HG03342 (cell line): Measurements from ENCODE around the gene NIPAL1.

ENCODE experiments used
- ATAC-seq: cut with Tn5 transposase; IDR thresholded peaks from one replicate; pipeline ENCODE4 v1.9.1; 2021; ENCODE audit warnings: mild to moderate bottlenecking, moderate library complexity; ENCODE audit not compliant: unreplicated experiment

NIPAL1 gene

DNA sequence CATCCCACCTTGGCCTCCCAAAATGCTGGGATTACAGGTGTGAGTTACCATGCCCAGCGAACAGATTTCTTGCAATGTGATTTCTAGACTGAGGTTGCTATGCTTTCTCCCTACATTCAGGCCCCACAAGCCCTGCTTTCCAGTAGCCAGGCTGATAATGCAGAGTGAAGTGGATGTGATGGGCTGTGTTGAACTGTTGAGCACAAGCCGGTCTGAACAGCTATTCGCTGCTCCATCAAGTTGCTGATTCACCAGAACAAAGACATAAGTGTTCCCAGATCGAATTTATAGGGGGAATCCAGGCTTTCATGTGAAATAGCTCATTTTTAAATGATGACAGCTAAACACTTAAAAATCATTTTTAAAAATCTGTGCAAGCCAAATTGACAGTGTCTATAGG, 8.0 kb downstream of the NIPAL1 start:
- ATAC-seq = no peak

DNA sequence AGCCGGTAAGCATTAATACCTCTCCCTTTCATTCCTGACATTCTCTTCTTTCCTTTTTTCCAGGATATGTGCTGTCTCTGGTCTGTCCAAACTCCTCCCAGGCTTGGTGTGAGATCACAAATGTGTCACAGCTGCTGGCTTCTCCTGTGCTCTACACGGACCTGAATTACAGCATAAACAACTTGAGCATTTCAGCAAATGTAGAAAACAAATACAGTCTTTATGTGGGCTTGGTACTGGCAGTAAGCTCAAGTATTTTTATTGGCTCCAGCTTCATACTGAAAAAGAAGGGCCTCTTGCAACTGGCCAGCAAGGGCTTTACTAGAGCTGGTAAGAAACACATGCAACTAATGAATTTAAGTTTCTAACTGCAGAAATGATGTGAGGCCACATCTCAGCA, 8.4 kb downstream of the NIPAL1 start:
- ATAC-seq = no peak

DNA sequence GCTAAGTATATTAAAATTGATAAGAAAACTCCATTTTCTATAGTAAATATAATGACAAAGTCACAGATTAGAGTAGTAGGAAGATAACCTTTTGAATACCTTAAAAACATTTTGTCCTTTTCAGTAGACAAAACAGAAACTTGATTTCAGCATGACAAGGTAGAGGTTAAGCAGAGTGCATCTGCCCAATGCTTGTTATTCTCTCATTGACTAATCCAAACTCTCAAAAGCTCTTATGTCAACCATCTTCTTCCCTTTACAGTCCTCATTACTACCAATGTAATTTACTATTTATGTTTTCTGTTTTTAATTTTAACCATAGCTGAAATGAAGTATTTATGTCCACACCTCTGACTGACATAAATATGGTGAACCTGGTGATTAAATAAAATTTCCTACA, 11.1 kb downstream of the NIPAL1 start:
- ATAC-seq = peak; percentile 72

DNA sequence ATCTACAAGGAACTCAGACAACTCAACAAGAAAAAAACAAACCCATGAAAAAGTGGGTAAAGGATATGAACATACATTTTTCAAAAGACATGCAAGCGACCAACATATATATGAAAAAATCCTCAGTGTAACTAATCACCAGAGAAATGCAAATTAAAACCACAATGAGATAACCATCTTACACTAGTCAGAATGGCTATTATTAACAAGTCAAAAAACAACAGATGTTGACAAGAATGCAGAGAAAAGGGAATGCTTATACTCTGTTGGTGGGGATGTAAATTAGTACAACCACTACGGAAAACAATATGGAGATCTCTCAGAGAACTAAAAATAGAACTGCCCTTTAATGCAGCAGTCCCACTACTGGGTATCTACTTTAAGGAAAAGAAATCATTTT, 12.1 kb downstream of the NIPAL1 start:
- ATAC-seq = peak; percentile 61

DNA sequence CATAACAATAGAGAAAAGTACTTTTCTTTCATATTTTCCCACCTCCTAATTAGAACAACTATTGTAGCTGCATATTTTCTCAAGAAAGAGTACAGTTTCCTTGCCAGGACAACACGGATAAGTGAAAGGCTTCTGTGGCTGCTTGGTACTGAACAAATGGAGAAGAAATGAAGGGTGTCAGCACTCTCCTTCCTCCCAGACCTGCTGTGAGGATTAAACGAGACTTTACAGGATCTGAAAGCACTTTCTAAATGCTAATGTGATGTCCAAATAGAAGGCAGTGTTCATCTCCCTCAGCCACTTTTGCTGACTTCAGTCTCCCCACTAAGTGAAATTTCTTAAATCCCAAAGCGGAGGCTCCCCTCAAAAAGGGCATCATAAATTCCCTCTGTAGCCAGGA, 13.9 kb downstream of the NIPAL1 start:
- no peak for ATAC-seq

DNA sequence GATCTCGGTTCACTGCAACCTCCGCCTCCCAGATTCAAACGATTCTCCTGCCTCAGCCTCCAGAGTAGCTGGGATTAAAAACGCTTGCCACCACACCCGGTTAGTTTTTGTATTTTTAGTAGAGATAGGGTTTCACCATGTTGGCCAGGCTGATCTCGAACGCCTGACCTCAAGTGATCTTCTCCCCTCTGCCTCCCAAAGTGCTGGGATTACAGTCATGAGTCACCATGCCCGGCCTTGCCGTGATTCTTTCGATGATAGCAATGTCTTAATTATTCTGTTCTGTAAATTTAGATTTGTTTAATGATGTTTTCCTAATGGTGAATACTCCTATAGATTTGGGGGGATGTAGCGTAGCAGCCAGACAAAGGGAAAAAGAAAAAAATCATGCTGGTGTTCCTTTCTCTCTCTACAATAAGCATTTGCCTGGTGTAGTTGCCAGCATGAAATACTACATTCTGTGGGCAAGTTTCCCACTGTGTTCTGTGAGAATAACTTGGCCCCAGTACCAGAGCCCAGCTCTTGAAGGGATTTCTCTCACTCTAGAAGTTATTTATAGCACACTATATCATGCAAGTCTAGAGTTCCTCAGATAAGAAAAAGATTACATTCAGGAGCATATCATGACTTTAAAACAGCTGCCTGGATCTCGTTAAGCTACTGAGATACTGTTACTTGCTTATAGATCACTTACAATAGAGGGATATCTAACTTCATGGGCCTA, 15.4 kb downstream of the NIPAL1 start:
- no peak for ATAC-seq

DNA sequence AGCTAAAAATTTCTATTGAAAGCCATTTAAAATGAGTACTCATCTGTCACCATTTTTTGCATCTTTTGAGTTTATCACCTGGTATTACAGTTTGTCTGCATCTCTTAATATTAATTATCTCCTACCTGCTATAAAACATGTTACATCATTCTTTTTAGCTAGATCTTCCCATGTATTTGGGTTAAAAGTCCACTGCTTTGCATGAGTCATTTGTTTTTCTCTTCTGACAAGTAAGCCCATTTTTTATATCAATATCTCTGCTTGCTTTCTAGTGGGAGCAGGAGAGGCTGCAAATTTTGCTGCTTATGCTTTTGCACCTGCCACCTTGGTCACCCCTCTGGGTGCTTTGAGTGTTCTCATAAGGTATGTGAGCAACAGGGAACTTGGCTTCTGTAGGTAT, 16.1 kb downstream of the NIPAL1 start:
- ATAC-seq = no peak

DNA sequence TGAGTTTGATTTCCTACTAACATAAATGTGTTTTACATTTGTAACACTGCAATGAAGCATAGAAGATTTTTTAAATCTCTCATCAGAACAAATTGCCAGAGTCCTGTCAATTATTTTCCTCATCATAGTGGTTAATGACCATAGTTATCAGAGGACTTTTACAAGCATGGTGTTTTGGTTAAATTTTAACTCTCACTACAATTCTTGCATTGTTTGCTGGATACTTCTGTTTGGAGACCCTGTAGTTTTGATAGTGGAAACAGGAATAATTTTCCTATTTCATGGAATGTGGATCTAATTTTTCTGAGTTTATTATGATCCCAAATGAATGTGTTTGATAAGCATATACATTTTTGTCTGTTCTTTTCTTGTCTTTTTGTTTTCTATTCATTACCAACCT, 16.8 kb downstream of the NIPAL1 start:
- ATAC-seq = no peak

DNA sequence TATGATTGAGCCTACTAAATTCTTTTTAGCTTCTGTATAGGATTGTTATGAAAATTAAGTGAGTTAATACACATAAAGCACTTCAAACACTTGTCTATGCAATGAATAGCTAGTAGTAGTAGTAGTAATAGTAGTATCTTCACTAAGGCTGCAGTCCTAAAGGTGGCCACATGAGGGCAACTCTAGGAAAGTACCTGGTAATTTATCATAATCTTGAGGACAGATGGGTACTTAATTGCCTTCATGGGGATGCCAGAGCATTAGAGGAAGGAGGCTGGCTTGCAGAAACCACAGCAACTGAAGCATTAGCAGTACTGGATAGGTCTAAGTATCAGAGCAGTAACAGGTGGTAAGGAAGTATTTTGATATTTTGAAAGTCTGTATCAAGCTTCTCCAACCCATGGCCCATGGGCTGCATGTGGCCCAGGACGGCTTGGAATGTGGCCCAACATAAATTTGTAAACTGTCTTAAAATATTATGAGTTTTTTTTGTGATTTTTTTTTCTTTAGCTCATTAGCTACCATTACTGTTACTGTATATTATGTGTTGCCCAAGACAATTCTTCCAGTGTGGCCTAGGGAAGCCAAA, 17.3 kb downstream of the NIPAL1 start:
- peak; percentile 46 for ATAC-seq

DNA sequence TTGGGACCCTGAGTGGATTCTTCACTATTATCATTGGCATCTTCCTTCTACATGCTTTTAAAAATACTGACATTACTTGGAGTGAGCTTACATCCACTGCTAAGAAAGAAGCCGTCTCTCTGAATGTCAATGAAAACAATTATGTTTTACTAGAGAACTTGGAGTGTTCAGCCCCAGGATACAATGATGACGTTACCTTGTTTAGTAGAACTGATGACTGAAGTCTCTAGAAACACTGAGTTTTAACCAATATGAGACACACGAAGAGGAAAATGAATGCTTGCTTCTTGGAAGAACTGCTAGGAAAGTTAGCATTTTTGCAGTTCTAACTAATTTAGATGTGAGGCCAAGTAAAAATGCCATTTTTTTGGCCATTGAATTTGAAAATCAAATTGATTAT, 19.4 kb downstream of the NIPAL1 start:
- no peak for ATAC-seq

DNA sequence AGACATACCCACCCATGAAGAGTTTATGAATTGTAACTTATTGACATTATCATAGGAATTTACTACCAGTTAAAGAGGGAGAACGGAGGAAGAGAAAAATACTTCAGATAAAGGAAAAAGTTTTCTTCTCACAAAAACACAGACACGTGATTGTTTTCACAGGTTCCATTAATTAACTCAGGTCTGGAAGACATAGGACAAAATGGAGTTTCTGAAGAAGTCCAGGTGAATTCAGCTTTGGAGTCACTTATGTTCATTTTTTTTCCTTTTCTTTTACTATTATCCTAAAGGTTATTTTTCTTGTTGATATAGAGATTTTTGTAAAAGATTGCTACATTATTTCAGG, 20.5 kb downstream of the NIPAL1 start:
- ATAC-seq = no peak

DNA sequence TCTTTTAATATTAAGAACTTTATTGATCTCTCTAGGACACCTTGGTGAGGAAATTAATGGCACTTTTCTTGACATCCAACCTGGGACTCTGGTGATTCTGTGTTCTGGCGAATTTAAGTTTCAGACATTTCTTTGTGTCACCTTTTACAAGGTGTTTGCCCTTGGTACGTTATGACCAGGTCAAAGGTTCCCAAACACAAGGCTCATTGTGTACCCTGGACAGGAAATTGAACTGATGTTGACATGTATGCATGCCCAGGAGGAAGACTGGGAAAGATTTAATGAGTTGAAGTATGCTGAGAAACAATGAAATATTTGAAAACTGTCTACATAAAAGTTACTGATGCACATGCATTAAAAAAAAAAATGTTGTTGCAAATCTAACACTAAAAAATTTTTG, 22.1 kb downstream of the NIPAL1 start:
- ATAC-seq = no peak

DNA sequence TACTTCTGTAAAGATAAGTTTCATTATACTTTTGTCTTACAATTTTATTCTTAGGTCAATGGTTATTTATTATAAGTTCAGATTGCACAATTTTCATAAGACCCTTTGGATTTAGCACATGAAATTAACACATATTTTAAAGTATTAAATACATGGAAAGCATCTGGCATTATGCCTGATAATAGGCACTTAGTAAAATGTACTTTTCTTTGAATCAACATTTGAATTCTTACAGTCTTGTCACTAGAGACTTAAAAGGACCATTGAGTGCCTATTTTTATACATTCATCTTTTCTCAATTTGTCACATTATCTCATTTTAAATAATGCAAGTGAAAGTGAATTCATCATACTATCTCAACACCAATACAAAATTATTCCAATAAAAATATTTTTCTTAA, 23.0 kb downstream of the NIPAL1 start:
- no peak for ATAC-seq

DNA sequence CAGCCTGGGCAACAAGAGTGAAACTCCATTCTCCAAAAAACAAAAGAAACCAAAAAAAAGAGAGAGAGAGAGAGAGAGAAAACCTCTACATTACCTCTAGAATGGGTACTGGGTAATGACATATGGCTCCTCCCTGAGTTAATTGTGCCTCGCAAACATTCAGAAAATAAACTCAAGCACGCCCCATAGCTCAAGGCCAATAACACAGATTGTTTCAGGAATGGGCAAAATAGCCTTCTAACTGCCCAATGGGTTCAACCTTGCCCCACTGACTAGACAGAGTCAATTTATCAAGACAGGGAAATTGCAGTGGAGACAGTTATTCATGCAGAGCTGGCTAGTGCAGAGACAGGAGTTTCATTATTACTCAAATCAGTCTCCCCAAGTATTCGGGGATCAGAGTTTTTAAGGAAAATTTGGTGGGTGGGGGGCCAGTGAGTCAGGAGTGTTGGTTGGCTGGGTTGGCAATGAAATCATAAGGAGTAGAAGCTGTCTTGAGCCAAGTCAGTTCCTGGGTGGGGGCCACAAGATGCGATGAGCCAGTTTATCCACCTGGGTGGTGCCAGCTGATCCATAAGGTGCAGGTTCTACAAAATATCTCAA, 25.1 kb downstream of the NIPAL1 start:
- ATAC-seq = no peak

DNA sequence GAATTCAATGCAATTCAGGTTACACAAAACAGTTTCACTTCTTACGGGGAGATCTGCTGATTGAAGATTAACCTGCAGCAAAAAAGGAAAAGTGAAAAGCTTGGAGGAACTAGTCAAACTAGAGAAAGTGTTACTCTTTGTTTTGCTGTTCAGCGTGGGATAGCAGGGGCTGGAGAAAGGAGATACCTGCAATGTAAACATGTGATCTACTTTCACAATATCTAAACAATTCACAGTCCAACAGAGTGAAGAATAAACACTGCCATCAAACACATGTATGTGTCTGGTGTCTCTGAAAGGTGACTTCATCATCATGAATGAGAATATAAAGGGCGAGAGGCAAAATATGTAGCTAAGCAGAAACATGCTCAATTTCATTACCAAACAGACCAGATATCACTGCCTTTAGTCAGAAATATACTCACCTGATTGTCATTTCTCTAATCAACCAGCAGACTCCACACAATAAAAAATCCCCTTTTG, 26.4 kb downstream of the NIPAL1 start:
- ATAC-seq = no peak

DNA sequence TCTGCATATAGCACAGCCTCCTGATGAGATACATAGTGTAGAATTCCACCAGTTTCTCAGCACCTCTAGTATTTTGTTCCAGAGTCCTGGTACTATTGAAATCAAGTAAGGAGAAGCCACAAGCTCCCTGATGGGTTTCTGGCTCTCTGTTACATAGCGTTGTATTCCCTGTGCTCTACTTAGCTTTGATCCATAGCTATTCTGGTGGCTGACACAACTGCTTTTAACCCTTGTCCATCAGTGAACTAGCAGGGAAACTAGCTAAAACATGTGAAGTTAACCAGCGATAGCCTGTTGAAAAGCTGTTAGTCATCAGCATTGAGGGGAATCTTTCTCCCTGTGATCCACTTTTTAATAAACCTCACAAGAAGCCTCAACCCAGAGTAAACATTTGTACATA, 26.9 kb downstream of the NIPAL1 start:
- ATAC-seq = no peak

DNA sequence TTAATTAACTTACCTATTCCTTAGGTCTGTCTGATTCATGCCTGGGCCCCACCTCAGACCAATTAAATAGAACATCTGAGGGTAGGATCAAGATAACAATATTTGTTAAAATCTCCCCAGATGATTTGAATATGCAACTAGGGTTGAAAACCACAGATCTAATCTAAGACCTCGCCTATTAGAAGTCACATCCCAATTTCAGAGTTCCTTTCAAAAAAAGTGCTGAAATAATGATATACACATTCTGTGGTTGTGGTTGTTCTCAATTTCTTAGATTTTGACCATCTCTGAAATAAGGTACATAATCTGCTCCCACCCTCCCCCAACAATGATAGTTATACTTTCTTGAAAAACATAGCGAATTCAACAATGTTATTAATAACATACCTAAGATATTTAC, 27.7 kb downstream of the NIPAL1 start:
- ATAC-seq = no peak

DNA sequence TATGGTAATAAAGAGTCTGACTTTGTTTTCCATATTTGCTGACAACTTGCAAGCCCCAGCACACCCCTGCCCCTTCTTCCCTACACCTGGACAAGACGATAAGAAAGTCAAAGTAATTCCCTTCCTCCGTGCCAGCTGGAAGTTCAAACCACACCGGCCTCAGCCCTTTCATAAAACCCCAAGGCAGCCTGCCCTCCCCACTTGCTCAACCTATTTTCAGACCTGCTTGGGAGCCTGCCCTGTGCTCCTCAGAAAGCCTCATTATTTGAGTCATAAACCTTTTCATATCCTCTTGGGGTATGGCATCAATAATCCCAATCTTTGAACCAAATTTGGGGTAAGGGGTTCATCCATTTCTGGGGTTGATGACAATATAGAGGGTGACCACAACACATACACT, 29.5 kb downstream of the NIPAL1 start:
- ATAC-seq = no peak

DNA sequence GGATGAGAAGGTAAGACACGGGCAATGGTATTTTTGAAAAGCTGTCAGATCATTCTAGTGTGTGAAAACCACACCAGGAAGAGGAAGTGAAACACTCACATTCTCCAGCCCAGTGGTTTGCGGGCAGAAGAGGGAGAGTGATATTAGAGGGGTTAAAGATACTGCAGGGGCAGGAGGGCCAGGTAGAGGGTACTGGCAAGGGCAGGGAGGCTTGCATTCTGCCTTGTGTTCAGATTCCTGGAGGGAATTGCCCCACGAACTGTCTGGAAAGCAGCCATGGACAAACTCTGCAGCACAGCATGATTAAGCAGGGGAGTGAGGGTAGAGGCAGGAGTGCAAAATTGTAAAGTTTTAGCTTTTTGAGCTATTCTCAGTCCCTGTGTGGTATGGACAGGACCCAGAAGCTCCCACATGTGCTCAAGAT, 30.9 kb downstream of the NIPAL1 start:
- ATAC-seq = peak; percentile 97

DNA sequence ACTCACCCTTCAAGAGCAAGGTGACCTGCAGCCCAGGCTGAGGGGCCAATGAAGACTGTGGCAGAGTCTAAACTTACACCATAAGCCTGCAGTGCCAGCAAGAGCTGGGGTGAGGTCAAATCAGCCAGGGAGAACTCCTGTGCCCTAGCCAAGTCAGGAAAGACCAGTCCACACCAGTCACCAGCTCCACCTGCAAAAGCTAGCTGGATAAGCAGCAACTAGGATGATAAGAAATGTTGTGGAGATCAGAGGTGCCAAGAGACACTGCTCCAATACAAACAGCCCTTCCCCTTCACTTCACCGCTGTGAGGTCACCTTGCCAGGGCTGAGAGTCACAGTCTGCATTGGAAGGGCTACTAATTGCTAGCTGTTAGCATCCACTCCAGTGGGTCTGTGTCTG, 31.3 kb downstream of the NIPAL1 start:
- ATAC-seq = no peak

DNA sequence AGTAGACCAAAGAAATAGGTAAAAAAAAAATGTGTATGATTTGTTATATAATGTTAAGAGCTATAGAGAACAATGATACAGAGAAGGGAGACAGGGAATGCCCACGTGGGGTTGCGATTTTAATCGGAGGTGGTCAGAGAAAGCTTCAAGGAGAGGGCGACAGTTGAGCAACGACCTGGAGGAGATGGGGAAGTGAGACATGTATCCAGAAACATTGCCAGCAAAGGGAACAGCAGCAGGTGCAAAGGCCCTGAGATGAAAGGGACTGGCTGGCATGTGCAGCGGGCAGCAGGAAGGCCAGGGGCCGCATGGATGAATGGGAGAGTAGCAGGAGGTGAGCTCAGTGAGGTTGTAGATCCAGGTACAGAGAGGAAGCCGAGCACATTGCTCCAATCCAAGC, 32.9 kb downstream of the NIPAL1 start:
- ATAC-seq = no peak

DNA sequence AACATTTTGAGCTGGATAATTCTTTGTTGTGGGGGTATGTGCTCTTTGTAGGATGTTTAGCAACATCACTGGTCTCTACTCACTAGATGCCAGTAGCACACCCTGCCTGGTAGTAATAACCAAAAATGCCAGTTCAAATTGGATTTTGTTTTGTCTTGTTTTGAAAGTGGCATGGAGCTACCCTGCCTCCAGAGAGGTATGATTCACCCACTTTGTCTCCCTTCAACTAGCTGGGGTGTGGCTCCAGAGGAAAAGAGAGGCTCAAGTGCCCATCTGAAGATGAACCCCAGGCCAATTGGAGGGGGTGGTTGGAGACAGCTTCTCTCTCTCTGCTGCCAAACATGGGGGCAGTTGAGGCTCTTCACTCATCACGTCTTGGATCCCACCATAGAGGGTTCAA, 34.5 kb downstream of the NIPAL1 start:
- no peak for ATAC-seq
